Smooth muscle cell (in vitro differentiated cells): ENCODE results near the gene CLCNKB. TPM values are rescaled to one million over a fixed set of nuclear protein-coding genes. Genes with fewer than 3 reads are reported as not detected.

ENCODE experiments used
- DNase-seq: peaks from one replicate; lab custom pipeline; 2025; ENCODE audit not compliant: unreplicated experiment; lab: John Stamatoyannopoulos, UW
- H2AFZ ChIP-seq: fragments of 200-600 bp; sonication (generic); 2 replicates; pipeline ENCODE4 v1.6.0; 2016; ENCODE audit warnings: antibody characterized with exemption, low read depth, mild to moderate bottlenecking
- H3F3A ChIP-seq: fragments of 200-600 bp; sonication (generic); 2 replicates; pipeline ENCODE4 v1.6.0; 2017; ENCODE audit warnings: antibody characterized with exemption, low read depth
- H3K27ac ChIP-seq: fragments of 200-600 bp; sonication (generic); 2 replicates; pipeline ENCODE4 v1.5.1; 2016; ENCODE audit warnings: low read depth, mild to moderate bottlenecking
- H3K27me3 ChIP-seq: fragments of 200-600 bp; sonication (generic); 2 replicates; pipeline ENCODE4 v1.6.1; 2016; ENCODE audit warnings: low read depth, mild to moderate bottlenecking
- H3K36me3 ChIP-seq: fragments of 200-600 bp; sonication (generic); 2 replicates; pipeline ENCODE4 v1.5.1; 2016; ENCODE audit warnings: low read depth
- H3K4me1 ChIP-seq: fragments of 200-600 bp; sonication (generic); 2 replicates; pipeline ENCODE4 v1.5.1; 2016; ENCODE audit warnings: low read depth
- H3K4me2 ChIP-seq: fragments of 200-600 bp; sonication (generic); 2 replicates; pipeline ENCODE4 v1.6.0; 2016; ENCODE audit warnings: mild to moderate bottlenecking
- H3K4me3 ChIP-seq: fragments of 200-600 bp; sonication (generic); 2 replicates; pipeline ENCODE4 v1.5.1; 2016; ENCODE audit warnings: mild to moderate bottlenecking
- H3K79me2 ChIP-seq: fragments of 200-600 bp; sonication (generic); 2 replicates; pipeline ENCODE4 v1.6.0; 2016; ENCODE audit warnings: low read depth, mild to moderate bottlenecking
- H3K9ac ChIP-seq: fragments of 200-600 bp; sonication (generic); 2 replicates; pipeline ENCODE4 v1.6.0; 2016; ENCODE audit warnings: low read depth
- H3K9me3 ChIP-seq: fragments of 200-600 bp; sonication (generic); replicated peaks from 2 replicates; pipeline ENCODE4 v1.5.1; 2016; ENCODE audit warnings: low read depth
- H4K20me1 ChIP-seq: fragments of 200-600 bp; sonication (generic); 2 replicates; pipeline ENCODE4 v1.6.0; 2016; ENCODE audit warnings: low read depth
- WGBS: methylation state at CpG from one replicate; pipeline ENCODE4 v1.1.7; 2016; ENCODE audit warnings: low lambda C conversion rate; 5-methylcytosine and 5-hydroxymethylcytosine counted together
- polyA plus RNA-seq: library from polyadenylated mRNA; unstranded; fragments of >200 nt; fragmentation: Nextera tagmentation; extraction: Ambion mirVana; gene quantifications from 2 replicates; pipeline ENCODE4 v1.2.1, GENCODE V29; 2016
- total RNA-seq: library from RNA; depleted of rRNA; stranded (reverse); fragments of >200 nt; gene quantifications from 2 replicates; pipeline ENCODE4 v1.2.3, GENCODE V29; 2014
- TF ChIP-seq, protein P1 (sequence below): fragments of 200-600 bp; sonication (generic); IDR thresholded peaks from 2 replicates; pipeline ENCODE4 v1.5.1; 2017; ENCODE audit warnings: borderline replicate concordance, mild to moderate bottlenecking, antibody characterized with exemption; ENCODE audit not compliant: insufficient read depth, poor library complexity, severe bottlenecking

The CLCNKB gene
- total and polyA plus RNA-seq, 2 experiments from 2014 or later, result 0.76 to 0.86 TPM

DNA sequence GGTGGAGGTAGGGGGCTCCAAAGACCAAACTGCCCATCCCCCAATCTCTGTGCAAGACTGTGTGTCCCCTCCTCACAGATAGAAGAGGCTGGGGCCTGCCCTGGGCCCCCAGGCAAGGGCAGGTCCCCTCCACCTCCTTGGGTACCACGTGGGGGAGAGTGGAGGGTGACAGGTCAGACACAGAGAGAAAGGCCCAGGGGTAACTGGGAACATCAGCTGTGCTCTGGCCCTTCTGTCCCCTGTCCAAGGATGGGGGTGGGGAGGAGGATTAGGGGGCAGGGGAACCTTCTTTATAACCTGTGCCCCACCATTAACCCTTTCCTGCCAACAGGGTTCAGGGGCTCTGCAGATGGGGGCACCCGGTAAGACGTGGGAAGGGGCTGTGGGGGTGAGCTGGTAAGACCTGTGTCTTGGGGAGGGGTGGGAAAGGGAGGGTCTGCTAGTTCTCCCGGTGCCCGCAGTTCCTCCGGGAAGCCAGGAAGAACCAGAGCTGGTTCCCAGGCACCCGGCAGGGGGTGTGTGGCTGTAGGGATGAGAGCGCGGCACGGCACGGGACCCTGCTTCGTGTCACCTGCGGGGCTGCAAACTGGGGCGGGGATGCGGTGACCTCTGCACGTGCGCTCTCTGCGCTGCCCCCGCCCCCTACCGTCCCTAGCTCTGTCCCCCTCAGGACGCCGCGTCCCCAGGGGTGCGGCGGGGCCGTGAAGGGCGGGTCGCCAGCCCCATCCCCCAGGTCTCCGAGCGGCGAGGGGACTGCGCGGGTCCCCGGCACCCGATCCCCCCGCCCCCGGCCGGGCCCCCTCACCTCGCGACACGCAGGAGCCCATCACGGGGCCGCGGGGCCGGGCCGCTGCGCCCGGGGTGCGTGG, 29.3 kb downstream of the CLCNKB start:
- peaks cover 10% of the 10 kb centered on the region for H3K27me3 ChIP-seq
- peak overlapping the region; percentile 91 for H3K4me2 ChIP-seq
- no peaks in the 10 kb centered on the region for H3K79me2 ChIP-seq
- H3K9ac ChIP-seq, result no peak overlapping the region
- H3F3A ChIP-seq, result no peaks in the 10 kb centered on the region
- no peaks in the 10 kb centered on the region for H3K9me3 ChIP-seq
- 4% methylated on average over 13 of the region's 49 CpGs for WGBS
- no peak overlapping the region for H2AFZ ChIP-seq
- TF ChIP-seq, protein P1, sequence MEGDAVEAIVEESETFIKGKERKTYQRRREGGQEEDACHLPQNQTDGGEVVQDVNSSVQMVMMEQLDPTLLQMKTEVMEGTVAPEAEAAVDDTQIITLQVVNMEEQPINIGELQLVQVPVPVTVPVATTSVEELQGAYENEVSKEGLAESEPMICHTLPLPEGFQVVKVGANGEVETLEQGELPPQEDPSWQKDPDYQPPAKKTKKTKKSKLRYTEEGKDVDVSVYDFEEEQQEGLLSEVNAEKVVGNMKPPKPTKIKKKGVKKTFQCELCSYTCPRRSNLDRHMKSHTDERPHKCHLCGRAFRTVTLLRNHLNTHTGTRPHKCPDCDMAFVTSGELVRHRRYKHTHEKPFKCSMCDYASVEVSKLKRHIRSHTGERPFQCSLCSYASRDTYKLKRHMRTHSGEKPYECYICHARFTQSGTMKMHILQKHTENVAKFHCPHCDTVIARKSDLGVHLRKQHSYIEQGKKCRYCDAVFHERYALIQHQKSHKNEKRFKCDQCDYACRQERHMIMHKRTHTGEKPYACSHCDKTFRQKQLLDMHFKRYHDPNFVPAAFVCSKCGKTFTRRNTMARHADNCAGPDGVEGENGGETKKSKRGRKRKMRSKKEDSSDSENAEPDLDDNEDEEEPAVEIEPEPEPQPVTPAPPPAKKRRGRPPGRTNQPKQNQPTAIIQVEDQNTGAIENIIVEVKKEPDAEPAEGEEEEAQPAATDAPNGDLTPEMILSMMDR, result peak; percentile 7
- H4K20me1 ChIP-seq, result no peaks in the 10 kb centered on the region
- no peak overlapping the region for H3K27ac ChIP-seq
- peaks cover 11% of the 10 kb centered on the region for H3K4me1 ChIP-seq
- no peaks in the 10 kb centered on the region for H3K36me3 ChIP-seq
- H3K4me3 ChIP-seq, result peak overlapping the region; percentile 50
- DNase-seq, result no peak

DNA sequence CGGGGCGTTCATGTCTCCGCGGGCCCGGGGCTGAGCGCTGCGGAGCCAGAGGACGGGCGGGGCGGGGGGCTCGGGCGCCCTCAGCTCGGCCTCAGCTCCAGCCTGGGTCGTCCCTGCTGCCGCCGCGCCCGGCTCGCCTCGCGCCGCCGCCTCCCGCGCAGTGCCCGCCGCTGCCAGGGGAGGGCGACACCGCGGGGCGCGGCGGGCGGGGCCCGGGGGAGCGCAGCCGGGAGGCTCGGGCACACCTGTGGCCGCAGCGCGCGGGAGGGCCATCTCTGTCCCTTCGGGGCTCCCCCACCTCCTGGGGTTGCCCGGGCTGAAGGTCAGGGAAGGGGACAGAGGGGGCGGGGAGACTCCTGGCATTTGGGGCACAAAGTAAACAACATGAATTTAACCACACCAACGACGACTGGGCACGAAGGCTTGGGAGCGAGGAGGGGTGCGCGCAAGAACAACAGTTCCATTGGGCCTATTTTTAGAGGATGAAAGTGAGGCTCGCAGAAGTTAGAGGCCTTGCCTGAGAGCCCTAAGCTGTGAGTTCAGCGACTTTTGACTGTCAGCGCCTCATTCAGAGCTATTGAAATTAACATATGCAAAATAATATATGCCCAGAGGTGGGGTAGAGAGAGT, 30.0 kb downstream of the CLCNKB start, which contains the start of gene FAM131C:
TSS of gene FAM131C (minus strand) at position 162 of the 630 bp plus-strand sequence. CDS start 209 bp downstream, outside the sequence.
- Histone ChIP-seq H3K79me2 (no peaks in the 10 kb centered on the region), H4K20me1 (no peaks in the 10 kb centered on the region), H3K9ac (no peak within 1 kb of the TSS), H3K9me3 (no peaks in the 10 kb centered on the region), H2AFZ (peak within 1 kb of the TSS; percentile 69), H3K4me1 (peaks cover 5% of the 10 kb centered on the region), H3K27ac (no peak within 1 kb of the TSS), H3F3A (no peaks in the 10 kb centered on the region), H3K27me3 (peaks cover 10% of the 10 kb centered on the region), H3K36me3 (no peaks in the 10 kb centered on the region), H3K4me3 (peak within 1 kb of the TSS; percentile 50), H3K4me2 (peak within 1 kb of the TSS; percentile 91)
- TF ChIP-seq, protein P1, result peak; percentile 33
- DNase-seq, result no peak
- WGBS, result 3% methylated on average over 26 of the region's 54 CpGs

DNA sequence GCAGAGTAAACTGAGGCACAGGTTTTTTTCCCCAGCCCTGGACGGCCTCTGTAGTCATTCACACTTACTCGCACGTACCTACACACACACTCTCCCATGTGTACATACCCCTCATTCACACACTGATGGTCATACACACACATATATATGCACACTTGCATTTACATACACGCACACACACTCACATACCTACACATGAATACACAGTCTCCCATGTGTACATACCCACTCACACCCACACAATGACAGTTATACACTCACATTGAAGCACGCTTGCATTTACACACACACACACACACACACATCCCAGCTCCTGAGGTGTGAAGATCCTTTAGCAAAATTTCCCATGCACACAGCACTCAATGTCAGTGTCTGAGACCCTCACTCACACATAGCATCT, 30.6 kb downstream of the CLCNKB start:
- H3K4me2 ChIP-seq, result peak overlapping the region; percentile 91
- H4K20me1 ChIP-seq, result no peaks in the 10 kb centered on the region
- no peak overlapping the region for H2AFZ ChIP-seq
- no peak for DNase-seq
- no peaks in the 10 kb centered on the region for H3K79me2 ChIP-seq
- no peak overlapping the region for H3K27ac ChIP-seq
- H3K9me3 ChIP-seq, result no peaks in the 10 kb centered on the region
- no peak overlapping the region for H3K9ac ChIP-seq
- WGBS, result 86% methylated on average over 4 of the region's 5 CpGs
- TF ChIP-seq, protein P1, result no peak
- H3K27me3 ChIP-seq, result peaks cover 10% of the 10 kb centered on the region
- peaks cover 7% of the 10 kb centered on the region for H3K4me1 ChIP-seq
- H3K4me3 ChIP-seq, result no peak overlapping the region
- H3F3A ChIP-seq, result no peaks in the 10 kb centered on the region
- no peaks in the 10 kb centered on the region for H3K36me3 ChIP-seq
